Ishikawa (cell line): ENCODE data around the gene ESRRA.

Source experiments
- CEBPB ChIP-seq: IDR thresholded peaks from 2 replicates; pipeline ENCODE4 v1.6.1; 2012
- CREB1 ChIP-seq: IDR thresholded peaks from 2 replicates; pipeline ENCODE4 v1.6.1; 2012; ENCODE audit warnings: low read depth
- EGR1 ChIP-seq: IDR thresholded peaks from 2 replicates; pipeline ENCODE4 v1.6.1; 2012
- EP300 ChIP-seq: IDR thresholded peaks from 2 replicates; pipeline ENCODE4 v1.6.1; 2012; ENCODE audit warnings: borderline replicate concordance
- FOXM1 ChIP-seq: IDR thresholded peaks from 2 replicates; pipeline ENCODE4 v1.6.1; 2012; ENCODE audit warnings: low read depth, borderline replicate concordance
- MAX ChIP-seq: IDR thresholded peaks from 2 replicates; pipeline ENCODE4 v1.6.1; 2012
- NFIC ChIP-seq: IDR thresholded peaks from 2 replicates; pipeline ENCODE4 v1.6.1; 2012
- RAD21 ChIP-seq: IDR thresholded peaks from 2 replicates; pipeline ENCODE4 v1.6.1; 2012; ENCODE audit warnings: low read depth
- REST ChIP-seq: IDR thresholded peaks from 2 replicates; pipeline ENCODE4 v1.6.1; 2012; ENCODE audit warnings: low read depth, mild to moderate bottlenecking
- TAF1 ChIP-seq: IDR thresholded peaks from 2 replicates; pipeline ENCODE4 v1.6.1; 2012; ENCODE audit warnings: low read depth, mild to moderate bottlenecking
- TCF12 ChIP-seq: IDR thresholded peaks from 2 replicates; pipeline ENCODE4 v1.6.1; 2012; ENCODE audit warnings: low read depth
- TEAD4 ChIP-seq: IDR thresholded peaks from 2 replicates; pipeline ENCODE4 v1.6.1; 2012
- USF1 ChIP-seq: IDR thresholded peaks from 2 replicates; pipeline ENCODE4 v1.6.1; 2012
- YY1 ChIP-seq: IDR thresholded peaks from 2 replicates; pipeline ENCODE4 v1.6.1; 2012; ENCODE audit warnings: low read depth
- ZBTB7A ChIP-seq: IDR thresholded peaks from 2 replicates; pipeline ENCODE4 v1.6.1; 2012; ENCODE audit warnings: low read depth

The ESRRA gene

GRCh38 chr11:64359712-64360445 lies 54.6 kb downstream of the ESRRA start:
- TF ChIP-seq FOXM1 (no peak), CEBPB (no peak), EP300 (no peak), NFIC (no peak)

- TF ChIP-seq YY1, result no peak
- no peak for TF ChIP-seq EP300
- TF ChIP-seq NFIC, result no peak
- TF ChIP-seq TAF1, result no peak
- TF ChIP-seq TEAD4, result no peak
- no peak for TF ChIP-seq EGR1
- no peak for TF ChIP-seq REST
- no peak for TF ChIP-seq CEBPB
- no peak for TF ChIP-seq USF1
- TF ChIP-seq ZBTB7A, result no peak
- TF ChIP-seq FOXM1, result no peak
- no peak for TF ChIP-seq MAX
- no peak for TF ChIP-seq RAD21
- TF ChIP-seq TCF12, result no peak
- no peak for TF ChIP-seq CREB1
Measured at GRCh38 chr11:64360448-64360921, 55.2 kb downstream of the ESRRA start.

GRCh38 chr11:64361659-64362058 lies 56.3 kb downstream of the ESRRA start:
- TF ChIP-seq EP300, result no peak

- TF ChIP-seq RAD21 (no peak), MAX (no peak), TCF12 (no peak)
Measured at GRCh38 chr11:64362339-64362738, 57.0 kb downstream of the ESRRA start.

- no peak for TF ChIP-seq CREB1
- TF ChIP-seq NFIC, result no peak
- no peak for TF ChIP-seq TEAD4
- TF ChIP-seq MAX, result no peak
- no peak for TF ChIP-seq REST
- no peak for TF ChIP-seq CEBPB
- TF ChIP-seq EP300, result no peak
- TF ChIP-seq USF1, result no peak
- no peak for TF ChIP-seq ZBTB7A
- no peak for TF ChIP-seq EGR1
- no peak for TF ChIP-seq YY1
- TF ChIP-seq TAF1, result no peak
- TF ChIP-seq TCF12, result no peak
- no peak for TF ChIP-seq RAD21
- TF ChIP-seq FOXM1, result no peak
Measured at GRCh38 chr11:64364435-64364834, 59.1 kb downstream of the ESRRA start.

- no peak for TF ChIP-seq NFIC
- TF ChIP-seq ZBTB7A, result no peak
- no peak for TF ChIP-seq RAD21
- no peak for TF ChIP-seq TCF12
- TF ChIP-seq CREB1, result no peak
- TF ChIP-seq YY1, result no peak
- TF ChIP-seq EP300, result no peak
- no peak for TF ChIP-seq MAX
- TF ChIP-seq TEAD4, result no peak
- no peak for TF ChIP-seq FOXM1
- TF ChIP-seq USF1, result no peak
- no peak for TF ChIP-seq REST
- TF ChIP-seq CEBPB, result no peak
- no peak for TF ChIP-seq EGR1
- TF ChIP-seq TAF1, result no peak
Measured at GRCh38 chr11:64364911-64365310, 59.6 kb downstream of the ESRRA start.
